H54 (cell line): ENCODE results near the gene WASHC3.

Source experiments
- DNase-seq: peaks from one replicate; pipeline ENCODE4 v3.0.0; 2011; ENCODE audit warnings: low spot score, mixed read lengths; ENCODE audit not compliant: insufficient read length
- FAIRE-seq: peaks from 3 replicates; lab custom pipeline; 2011; peaks lifted over from hg19 to GRCh38; lab: Jason Lieb, UNC
- POLR2A ChIP-seq: IDR thresholded peaks from 2 replicates; pipeline ENCODE4 v1.6.1; 2011; ENCODE audit warnings: low read depth, mild to moderate bottlenecking, low read length

The WASHC3 gene

DNA sequence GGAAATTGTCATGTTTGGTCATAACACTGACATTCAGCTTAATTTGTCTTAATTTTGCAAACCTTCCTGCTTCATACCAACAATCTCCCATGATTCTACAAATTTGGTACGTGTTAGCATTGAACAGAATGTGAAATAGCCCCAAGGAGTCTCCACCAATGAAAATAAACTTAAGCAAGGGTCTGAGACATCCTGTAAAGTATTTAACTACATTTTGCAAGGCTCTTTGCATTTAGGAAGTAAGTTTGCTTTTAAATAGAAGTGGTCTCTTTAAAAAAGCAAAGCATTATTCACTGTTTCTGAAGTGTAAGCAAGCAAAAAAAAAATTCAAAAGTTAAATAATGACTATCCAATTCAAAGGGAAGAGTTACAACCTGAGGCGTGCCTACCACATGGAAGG lies 79.9 kb downstream of the WASHC3 start:
- no peak for FAIRE-seq
- no peak for TF ChIP-seq POLR2A
- no peak for DNase-seq

- DNase-seq (no peak), FAIRE-seq (no peak)
- TF ChIP-seq POLR2A, result no peak
Measured at GRCh38 chr12:101968770-101969169, 93.0 kb downstream of the WASHC3 start.

GRCh38 chr12:101967506-101967905 lies 94.3 kb downstream of the WASHC3 start:
- FAIRE-seq (no peak), DNase-seq (no peak)
- no peak for TF ChIP-seq POLR2A

- FAIRE-seq, result no peak
- TF ChIP-seq POLR2A, result no peak
- no peak for DNase-seq
Measured at GRCh38 chr12:101966496-101966895, 95.3 kb downstream of the WASHC3 start.

- FAIRE-seq (no peak), DNase-seq (no peak)
- TF ChIP-seq POLR2A, result no peak
Measured at GRCh38 chr12:101963697-101964096, 98.1 kb downstream of the WASHC3 start.
